ENCODE results near the gene RPL37A. TPM values are rescaled to one million over a fixed set of nuclear protein-coding genes. Genes with fewer than 3 reads are reported as not detected.
A peak's percentile ranks its signal among the peaks of the same experiment; 100 is the strongest.

Gene RPL37A
- total and polyA plus RNA-seq, 12 donors: 1,773 to 6,100 (median 2,062) TPM

GRCh38 chr2:216453955-216454614, 44.6 kb upstream of the RPL37A start:
- no peak for TF ChIP-seq CTCF (IDR thresholded peaks at IDR 0.05)
- no peak overlapping the region for H3K27ac ChIP-seq
- H3K9me3 ChIP-seq: peaks cover 0 to 2% (median 0%) of the 10 kb centered on the region in 11 donors
- H3K36me3 ChIP-seq: peaks cover 0 to 70% (median 44%) of the 10 kb centered on the region in 9 donors
- DNase-seq: no peak
- H3K4me3 ChIP-seq: no peak overlapping the region
- no peaks in the 10 kb centered on the region for H3K27me3 ChIP-seq
- peaks cover 0 to 10% (median 0%) of the 10 kb centered on the region in 9 donors for H3K4me1 ChIP-seq
- intact Hi-C loops (cut with DNase I): no loop called here
- WGBS, 2 donors: 98 to 100% methylated on average over 4 of the region's 4 CpGs
- ATAC-seq: no peak

GRCh38 chr2:216463148-216463547, 35.5 kb upstream of the RPL37A start:
- no peak for TF ChIP-seq CTCF (IDR thresholded peaks at IDR 0.05)
- no peak overlapping the region for H3K4me3 ChIP-seq
- intact Hi-C loops (cut with DNase I): no loop called here
- ATAC-seq (no peak), DNase-seq (no peak)
- peaks cover 0 to 4% (median 0%) of the 10 kb centered on the region in 11 donors for H3K9me3 ChIP-seq
- whole genome bisulfite sequencing, 2 donors: 91 to 96% methylated on average over 2 of the region's 2 CpGs
- H3K4me1 ChIP-seq: peaks cover 0 to 5% (median 0%) of the 10 kb centered on the region in 9 donors
- H3K27ac ChIP-seq: no peak overlapping the region
- no peaks in the 10 kb centered on the region for H3K27me3 ChIP-seq
- peaks cover 0 to 58% (median 4%) of the 10 kb centered on the region in 9 donors for H3K36me3 ChIP-seq

- WGBS, 2 donors: 47 to 65% methylated on average over 6 of the region's 6 CpGs
- Histone ChIP-seq H3K4me1 (peaks cover 0 to 5% (median 0%) of the 10 kb centered on the region in 9 donors), H3K27ac (peak overlapping the region in 7 of 10 donors; percentile 25 to 76 (median 61)), H3K27me3 (no peaks in the 10 kb centered on the region), H3K36me3 (peaks cover 0 to 68% (median 4%) of the 10 kb centered on the region in 9 donors), H3K9me3 (peaks cover 0 to 4% (median 0%) of the 10 kb centered on the region in 11 donors), H3K4me3 (no peak overlapping the region)
- TF ChIP-seq CTCF (IDR thresholded peaks at IDR 0.05): no peak
- intact Hi-C loops (cut with DNase I): no loop called here
- ATAC-seq: peak in 7 of 8 donors; percentile 47 to 83 (median 75)
- DNase-seq: peak in 1 of 2 donors; percentile 16
These were observed 34.4 kb upstream of the RPL37A start for GRCh38 chr2:216464104-216464720.

- 90 to 93% methylated on average over 5 of the region's 5 CpGs for WGBS, 2 donors
These were observed 33.0 kb upstream of the RPL37A start for GRCh38 chr2:216465579-216466195.

More at GRCh38 chr2:216465579-216466195, 33.0 kb upstream of the RPL37A start:
- H3K4me3 ChIP-seq: no peak overlapping the region
- no peak for TF ChIP-seq CTCF (IDR thresholded peaks at IDR 0.05)
- no peak for ATAC-seq
- peaks cover 0 to 81% (median 4%) of the 10 kb centered on the region in 9 donors for H3K36me3 ChIP-seq
- peaks cover 0 to 5% (median 0%) of the 10 kb centered on the region in 9 donors for H3K4me1 ChIP-seq
- no peak for DNase-seq
- intact Hi-C loops (cut with DNase I): no loop called here
- H3K27me3 ChIP-seq: no peaks in the 10 kb centered on the region
- H3K9me3 ChIP-seq: peaks cover 0 to 4% (median 0%) of the 10 kb centered on the region in 11 donors
- H3K27ac ChIP-seq: no peak overlapping the region

All from heart right ventricle (tissue), 16 donors.